ENCODE results near the gene ATXN2.

DNA sequence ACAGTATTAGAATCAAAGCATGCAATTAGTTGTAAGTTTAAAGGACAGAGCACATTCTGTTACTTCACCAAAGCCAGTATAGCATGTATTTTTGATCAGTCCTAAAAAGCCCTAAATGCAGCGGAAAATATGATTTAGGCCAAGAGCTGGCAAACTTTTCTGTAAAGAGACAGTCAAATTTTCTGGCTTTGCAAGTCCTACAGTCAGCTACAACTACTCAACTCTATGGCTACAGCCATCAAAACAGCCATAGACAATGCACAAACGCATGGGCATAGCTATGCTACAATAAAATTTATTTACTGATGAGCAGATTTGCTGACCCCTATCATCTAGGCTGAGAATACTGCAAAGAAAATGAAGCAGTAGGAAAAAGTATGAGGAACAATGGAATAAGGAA lies 52.9 kb downstream of the ATXN2 start:
- TF ChIP-seq, protein P1, sequence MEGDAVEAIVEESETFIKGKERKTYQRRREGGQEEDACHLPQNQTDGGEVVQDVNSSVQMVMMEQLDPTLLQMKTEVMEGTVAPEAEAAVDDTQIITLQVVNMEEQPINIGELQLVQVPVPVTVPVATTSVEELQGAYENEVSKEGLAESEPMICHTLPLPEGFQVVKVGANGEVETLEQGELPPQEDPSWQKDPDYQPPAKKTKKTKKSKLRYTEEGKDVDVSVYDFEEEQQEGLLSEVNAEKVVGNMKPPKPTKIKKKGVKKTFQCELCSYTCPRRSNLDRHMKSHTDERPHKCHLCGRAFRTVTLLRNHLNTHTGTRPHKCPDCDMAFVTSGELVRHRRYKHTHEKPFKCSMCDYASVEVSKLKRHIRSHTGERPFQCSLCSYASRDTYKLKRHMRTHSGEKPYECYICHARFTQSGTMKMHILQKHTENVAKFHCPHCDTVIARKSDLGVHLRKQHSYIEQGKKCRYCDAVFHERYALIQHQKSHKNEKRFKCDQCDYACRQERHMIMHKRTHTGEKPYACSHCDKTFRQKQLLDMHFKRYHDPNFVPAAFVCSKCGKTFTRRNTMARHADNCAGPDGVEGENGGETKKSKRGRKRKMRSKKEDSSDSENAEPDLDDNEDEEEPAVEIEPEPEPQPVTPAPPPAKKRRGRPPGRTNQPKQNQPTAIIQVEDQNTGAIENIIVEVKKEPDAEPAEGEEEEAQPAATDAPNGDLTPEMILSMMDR (IDR thresholded peaks at IDR 0.05) = no peak
- no peak for TF ChIP-seq POLR2AphosphoS5 (IDR thresholded peaks at IDR 0.05)

All from breast epithelium (tissue), 3 donors.